OCI-LY3 (cell line): ENCODE data around the gene TTC9.

Source experiments
- H2AFZ ChIP-seq: fragments of 200-600, 300-600 bp; shearing (Covaris generic); 2 replicates; pipeline ENCODE4 v1.6.0; 2014; ENCODE audit warnings: antibody characterized with exemption, low read depth, low read length
- H3K27ac ChIP-seq: fragments of 200-600, 300-600 bp; sonication (generic); 2 replicates; pipeline ENCODE4 v1.5.1; 2014; ENCODE audit warnings: mild to moderate bottlenecking, low read length, moderate library complexity, mixed read lengths
- H3K27me3 ChIP-seq: fragments of 200-600, 300-600 bp; sonication (generic); 2 replicates; pipeline ENCODE4 v1.6.1; 2014; ENCODE audit warnings: low read depth, low read length, mixed read lengths
- H3K36me3 ChIP-seq: fragments of 200-600, 300-600 bp; sonication (generic); replicated peaks from 2 replicates; pipeline ENCODE3; 2014; ENCODE audit warnings: low read depth, low read length, mixed read lengths
- H3K4me1 ChIP-seq: fragments of 300-600, 200-600 bp; sonication (generic); 2 replicates; pipeline ENCODE4 v1.6.1; 2014; ENCODE audit warnings: low read length, mixed read lengths
- H3K4me2 ChIP-seq: fragments of 200-600, 300-600 bp; sonication (generic); 2 replicates; pipeline ENCODE4 v1.6.1; 2014; ENCODE audit warnings: low read length, mixed read lengths
- H3K4me3 ChIP-seq: fragments of 300-600, 200-600 bp; sonication (generic); 2 replicates; pipeline ENCODE4 v1.5.1; 2014; ENCODE audit warnings: antibody characterized with exemption, mild to moderate bottlenecking, low read length, moderate library complexity
- H3K79me2 ChIP-seq: fragments of 300-600, 200-600 bp; shearing (Covaris generic); 2 replicates; pipeline ENCODE4 v1.6.1; 2014; ENCODE audit warnings: mild to moderate bottlenecking, low read length, mixed read lengths
- H3K9ac ChIP-seq: fragments of 300-600, 200-600 bp; shearing (Covaris generic); 2 replicates; pipeline ENCODE4 v1.6.0; 2014; ENCODE audit warnings: mild to moderate bottlenecking, low read length, moderate library complexity
- H3K9me3 ChIP-seq: fragments of 200-600, 300-600 bp; shearing (Covaris generic); 2 replicates; pipeline ENCODE4 v1.6.1; 2014; ENCODE audit warnings: low read length, mixed read lengths; ENCODE audit not compliant: insufficient read depth
- H4K20me1 ChIP-seq: fragments of 200-600, 300-600 bp; sonication (generic); 2 replicates; pipeline ENCODE4 v1.6.1; 2016; ENCODE audit warnings: low read length, mixed read lengths; ENCODE audit not compliant: insufficient read depth
- CTCF ChIP-seq: fragments of 200-600, 300-600 bp; sonication (generic); IDR thresholded peaks from 2 replicates; pipeline ENCODE4 v1.5.1; 2014; ENCODE audit warnings: antibody characterized with exemption, low read length, low read depth
- EZH2phosphoT487 ChIP-seq: fragments of 200-600 bp; shearing (Covaris generic); IDR thresholded peaks from 2 replicates; pipeline ENCODE4 v1.6.1; 2018; ENCODE audit warnings: antibody characterized with exemption, mixed run types, low read depth

TTC9 gene

DNA sequence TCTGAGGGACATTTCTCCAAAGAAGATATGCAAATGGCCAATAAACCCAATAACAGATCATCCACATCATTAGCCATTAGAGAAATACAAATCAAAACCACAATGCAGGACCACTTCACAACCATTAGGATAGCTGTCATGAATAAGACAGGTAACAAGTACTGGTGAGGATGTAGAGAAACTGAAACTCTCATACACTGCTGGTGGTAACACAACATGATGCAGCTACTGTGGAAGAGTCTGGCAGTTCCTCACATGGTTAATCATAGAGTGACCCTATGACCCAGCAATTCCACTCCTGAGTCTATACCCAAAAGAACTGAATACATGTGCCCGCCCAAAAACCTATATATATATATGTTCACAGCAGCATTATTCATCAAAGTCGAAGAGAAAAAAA lies 39.0 kb downstream of the TTC9 start:
- peaks cover 20% of the 10 kb centered on the region; the same call in 1 of the 2 replicates for H3K27me3 ChIP-seq
- H3K79me2 ChIP-seq: no peaks in the 10 kb centered on the region
- no peak overlapping the region for H3K4me2 ChIP-seq
- H4K20me1 ChIP-seq: no peaks in the 10 kb centered on the region
- no peak overlapping the region for H3K27ac ChIP-seq
- H3K4me1 ChIP-seq: no peaks in the 10 kb centered on the region
- no peaks in the 10 kb centered on the region for H3K36me3 ChIP-seq
- H3K9ac ChIP-seq: no peak overlapping the region
- no peak overlapping the region for H2AFZ ChIP-seq
- no peak overlapping the region for H3K4me3 ChIP-seq
- no peak for TF ChIP-seq EZH2phosphoT487
- TF ChIP-seq CTCF: no peak
- H3K9me3 ChIP-seq: no peaks in the 10 kb centered on the region

- H2AFZ ChIP-seq: no peak overlapping the region
- H3K4me3 ChIP-seq: no peak overlapping the region
- no peaks in the 10 kb centered on the region for H3K36me3 ChIP-seq
- H3K4me1 ChIP-seq: no peaks in the 10 kb centered on the region
- H3K79me2 ChIP-seq: no peaks in the 10 kb centered on the region
- H3K9ac ChIP-seq: no peak overlapping the region
- H4K20me1 ChIP-seq: no peaks in the 10 kb centered on the region
- no peak for TF ChIP-seq CTCF
- TF ChIP-seq EZH2phosphoT487: no peak
- no peak overlapping the region for H3K4me2 ChIP-seq
- H3K27me3 ChIP-seq: peaks cover 26% of the 10 kb centered on the region; the same call in 1 of the 2 replicates
- no peaks in the 10 kb centered on the region for H3K9me3 ChIP-seq
- no peak overlapping the region for H3K27ac ChIP-seq
Observed at GRCh38 chr14:70683983-70684382, 42.3 kb downstream of the TTC9 start.

DNA sequence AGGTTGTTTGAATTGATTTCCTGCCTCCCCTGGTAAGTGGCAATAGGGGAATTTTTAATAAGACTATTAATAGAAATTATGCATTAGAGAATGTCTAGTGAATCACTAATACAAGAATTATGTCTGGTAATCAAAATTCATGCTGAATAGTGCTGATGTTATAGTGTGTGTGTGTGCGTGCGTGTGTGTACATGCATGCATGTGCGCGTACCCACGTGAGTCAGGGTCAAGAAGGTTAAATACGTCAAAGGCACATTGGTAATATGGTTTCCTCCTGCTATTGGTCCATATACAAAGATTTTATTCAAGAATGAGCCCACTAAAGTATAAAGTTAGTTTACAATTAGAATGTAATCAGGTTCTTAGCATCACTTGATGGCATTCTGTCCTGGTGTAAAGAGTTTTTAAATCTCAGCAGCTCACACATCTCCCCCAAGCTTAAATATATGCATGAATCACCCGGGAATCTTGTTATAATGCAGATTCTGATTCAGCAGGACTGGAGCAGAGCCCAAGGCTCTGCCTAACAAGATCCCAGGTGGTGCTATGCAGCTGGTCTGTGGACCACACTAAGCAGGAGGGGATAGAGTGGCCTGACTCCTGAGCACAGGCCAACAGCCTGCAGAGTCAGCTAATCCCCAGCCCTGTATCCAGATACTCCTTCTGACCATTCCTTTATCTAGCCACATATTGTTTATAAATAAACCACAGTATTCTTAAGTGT lies 43.9 kb downstream of the TTC9 start:
- Histone ChIP-seq H3K36me3 (no peaks in the 10 kb centered on the region), H3K9ac (no peak overlapping the region), H2AFZ (no peak overlapping the region), H3K27me3 (peaks cover 14% of the 10 kb centered on the region; the same call in 1 of the 2 replicates), H3K4me2 (no peak overlapping the region), H3K9me3 (no peaks in the 10 kb centered on the region), H3K79me2 (no peaks in the 10 kb centered on the region), H3K27ac (no peak overlapping the region), H3K4me1 (no peaks in the 10 kb centered on the region), H4K20me1 (no peaks in the 10 kb centered on the region), H3K4me3 (no peak overlapping the region)
- TF ChIP-seq CTCF (no peak), EZH2phosphoT487 (no peak)

- Histone ChIP-seq H3K36me3 (no peaks in the 10 kb centered on the region), H3K79me2 (no peaks in the 10 kb centered on the region), H3K4me2 (peak overlapping the region; percentile 29; the same call in 1 of the 2 replicates), H3K4me3 (no peak overlapping the region), H4K20me1 (no peaks in the 10 kb centered on the region), H3K27ac (no peak overlapping the region), H2AFZ (0 out of 2 replicates have a peak overlapping the region, but pooled peaks have one; percentile 18), H3K9ac (no peak overlapping the region), H3K4me1 (peaks cover 8% of the 10 kb centered on the region), H3K27me3 (no peaks in the 10 kb centered on the region), H3K9me3 (no peaks in the 10 kb centered on the region)
- no peak for TF ChIP-seq CTCF
- no peak for TF ChIP-seq EZH2phosphoT487
Observed at GRCh38 chr14:70692210-70692609, 50.5 kb downstream of the TTC9 start.
